Memory B cell (primary cell): ENCODE measurements around the gene MRS2.

Experiments
- ATAC-seq: fragments of 150-1000 bp; cut with Tn5 transposase; 2 replicates; pipeline ENCODE4 v1.10.0; 2021; ENCODE audit warnings: low read depth, mild to moderate bottlenecking, moderate library complexity
- DNase-seq, 2 donors: peaks; one replicate each; pipeline ENCODE4 v3.0.0; 2022; ENCODE audit warnings: low spot score in 2 of 2
- H3K27ac Mint-ChIP-seq: one replicate; pipeline ENCODE4 v1.8.0; 2022; ENCODE audit warnings: mild to moderate bottlenecking, moderate library complexity, mixed read lengths
- H3K27me3 Mint-ChIP-seq: one replicate; pipeline ENCODE4 v1.8.0; 2022; ENCODE audit warnings: mixed read lengths
- H3K36me3 Mint-ChIP-seq: one replicate; pipeline ENCODE4 v1.8.0; 2022; ENCODE audit warnings: mild to moderate bottlenecking, mixed read lengths
- H3K4me1 Mint-ChIP-seq: one replicate; pipeline ENCODE4 v1.8.0; 2022; ENCODE audit warnings: mixed read lengths
- H3K4me3 Mint-ChIP-seq: one replicate; pipeline ENCODE4 v1.8.0; 2022; ENCODE audit warnings: mild to moderate bottlenecking, moderate library complexity, mixed read lengths
- H3K9me3 Mint-ChIP-seq: one replicate; pipeline ENCODE4 v1.8.0; 2022; ENCODE audit warnings: mixed read lengths

Gene MRS2

GRCh38 chr6:24454452-24454851, 51.7 kb downstream of the MRS2 start:
- Mint-ChIP-seq H3K36me3 (peaks cover 1% of the 10 kb centered on the region), H3K27ac (no peak overlapping the region), H3K4me1 (no peaks in the 10 kb centered on the region), H3K9me3 (no peaks in the 10 kb centered on the region), H3K27me3 (no peaks in the 10 kb centered on the region), H3K4me3 (no peak overlapping the region)
- ATAC-seq (no peak), DNase-seq (no peak)

DNA sequence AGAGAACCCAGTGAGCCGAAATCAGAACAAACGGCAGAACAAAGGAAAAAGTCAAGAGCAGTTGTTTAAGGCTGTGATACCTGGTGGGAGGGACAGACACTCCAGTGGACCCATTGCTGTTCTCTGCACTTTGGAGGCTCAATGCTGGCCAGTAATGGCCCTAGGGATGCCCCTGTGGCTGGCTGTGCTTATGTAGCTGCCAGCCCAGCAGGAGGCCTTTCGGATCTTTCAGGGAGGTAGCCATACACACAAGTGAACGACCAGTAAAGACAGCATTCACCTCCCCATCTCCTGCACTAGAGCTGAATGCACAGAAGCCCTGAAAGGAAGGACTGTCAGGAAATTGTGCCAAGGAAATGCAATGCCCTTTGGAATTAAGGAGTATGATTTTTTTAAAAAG, 52.3 kb downstream of the MRS2 start:
- H3K4me1 Mint-ChIP-seq = no peaks in the 10 kb centered on the region
- H3K36me3 Mint-ChIP-seq = peaks cover 1% of the 10 kb centered on the region
- H3K9me3 Mint-ChIP-seq = no peaks in the 10 kb centered on the region
- H3K4me3 Mint-ChIP-seq = no peak overlapping the region
- no peaks in the 10 kb centered on the region for H3K27me3 Mint-ChIP-seq
- no peak overlapping the region for H3K27ac Mint-ChIP-seq
- DNase-seq (no peak), ATAC-seq (no peak)

- Mint-ChIP-seq H3K27me3 (no peaks in the 10 kb centered on the region), H3K36me3 (peaks cover 3% of the 10 kb centered on the region), H3K4me3 (no peak overlapping the region), H3K4me1 (no peaks in the 10 kb centered on the region), H3K27ac (no peak overlapping the region), H3K9me3 (no peaks in the 10 kb centered on the region)
- DNase-seq (no peak), ATAC-seq (no peak)
Measured at GRCh38 chr6:24458134-24458533, 55.4 kb downstream of the MRS2 start.

DNA sequence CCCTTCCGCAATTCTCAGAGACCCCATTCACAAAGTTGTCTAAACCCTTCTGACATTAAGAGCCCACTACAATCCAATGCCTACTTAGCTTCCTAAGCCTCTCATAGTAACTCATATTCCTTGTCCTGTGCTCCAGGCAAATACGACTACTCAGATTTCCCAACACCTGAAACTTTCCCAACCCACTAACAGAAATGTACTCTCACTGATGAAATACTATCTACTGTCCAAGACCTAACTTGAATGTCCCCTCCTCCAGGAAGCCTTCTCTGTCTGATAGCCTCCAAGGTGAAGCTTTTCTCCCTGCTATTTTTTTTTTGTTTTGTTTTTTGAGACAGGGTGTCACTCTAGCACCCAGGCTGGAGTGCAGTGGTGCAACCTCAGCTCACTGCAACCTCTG, 56.2 kb downstream of the MRS2 start:
- no peak for DNase-seq
- Mint-ChIP-seq H3K27me3 (no peaks in the 10 kb centered on the region), H3K36me3 (peaks cover 3% of the 10 kb centered on the region), H3K4me1 (no peaks in the 10 kb centered on the region), H3K27ac (no peak overlapping the region), H3K4me3 (no peak overlapping the region), H3K9me3 (no peaks in the 10 kb centered on the region)
- no peak for ATAC-seq

DNA sequence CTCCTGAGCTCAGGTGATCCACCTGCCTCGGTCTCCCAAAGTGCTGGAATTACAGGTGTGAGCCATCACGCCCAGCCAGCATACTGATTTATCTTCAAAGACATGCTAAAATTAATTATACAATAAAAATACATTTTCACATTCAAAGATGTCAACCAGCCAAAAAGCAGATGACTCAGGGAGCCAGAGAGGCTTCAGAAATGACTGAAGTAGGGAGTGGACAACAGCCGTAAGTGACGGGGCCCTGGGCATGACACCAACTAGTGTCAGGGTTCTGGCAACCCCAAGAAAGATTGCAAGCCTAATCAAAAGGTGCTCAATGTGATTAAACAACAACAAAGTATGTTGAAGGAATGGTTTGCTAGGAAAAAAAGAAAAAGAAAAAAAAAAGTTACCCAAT, 58.2 kb downstream of the MRS2 start:
- Mint-ChIP-seq H3K27me3 (no peaks in the 10 kb centered on the region), H3K36me3 (peaks cover 3% of the 10 kb centered on the region), H3K27ac (no peak overlapping the region), H3K9me3 (no peaks in the 10 kb centered on the region), H3K4me1 (no peaks in the 10 kb centered on the region), H3K4me3 (no peak overlapping the region)
- no peak for ATAC-seq
- DNase-seq = no peak

DNA sequence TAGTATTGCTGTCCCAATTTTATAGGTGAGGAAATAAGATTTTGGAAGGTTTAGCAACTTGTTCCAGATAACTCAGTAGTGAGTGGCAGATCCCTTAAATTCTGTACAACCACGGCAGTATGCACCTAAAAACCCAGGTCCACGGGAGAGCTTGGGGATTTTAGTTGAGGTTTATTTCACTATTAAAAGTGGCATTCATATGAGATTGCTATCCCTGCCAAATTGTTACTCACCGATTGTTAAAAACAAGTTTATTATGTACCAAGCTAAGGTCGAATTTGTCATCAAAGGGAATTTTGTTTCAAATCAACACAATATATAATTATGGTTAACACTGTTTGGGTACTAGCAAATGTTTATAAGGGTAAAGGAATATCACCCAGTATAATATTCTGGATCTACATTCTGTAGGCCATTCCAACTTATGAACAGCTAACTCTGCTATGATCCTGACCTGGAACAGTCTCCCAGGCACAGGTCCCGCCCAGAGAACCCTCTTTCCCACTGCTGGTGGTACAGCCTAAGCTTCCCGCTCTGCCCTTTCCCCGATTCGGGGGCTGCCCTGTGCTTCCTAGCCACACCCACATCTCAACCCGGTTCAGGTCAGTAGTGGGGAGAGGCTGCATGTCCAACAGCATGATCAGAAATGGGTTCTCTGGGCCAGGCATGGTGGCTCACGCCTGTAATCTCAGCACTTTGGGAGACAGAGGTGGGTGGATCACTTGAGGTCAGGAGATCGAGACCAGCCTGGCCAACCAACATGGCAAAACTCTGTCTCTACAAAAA, 61.7 kb downstream of the MRS2 start:
- Mint-ChIP-seq H3K27me3 (no peaks in the 10 kb centered on the region), H3K4me3 (no peak overlapping the region), H3K36me3 (peaks cover 10% of the 10 kb centered on the region), H3K27ac (no peak overlapping the region), H3K4me1 (no peaks in the 10 kb centered on the region), H3K9me3 (no peaks in the 10 kb centered on the region)
- no peak for DNase-seq
- no peak for ATAC-seq

DNA sequence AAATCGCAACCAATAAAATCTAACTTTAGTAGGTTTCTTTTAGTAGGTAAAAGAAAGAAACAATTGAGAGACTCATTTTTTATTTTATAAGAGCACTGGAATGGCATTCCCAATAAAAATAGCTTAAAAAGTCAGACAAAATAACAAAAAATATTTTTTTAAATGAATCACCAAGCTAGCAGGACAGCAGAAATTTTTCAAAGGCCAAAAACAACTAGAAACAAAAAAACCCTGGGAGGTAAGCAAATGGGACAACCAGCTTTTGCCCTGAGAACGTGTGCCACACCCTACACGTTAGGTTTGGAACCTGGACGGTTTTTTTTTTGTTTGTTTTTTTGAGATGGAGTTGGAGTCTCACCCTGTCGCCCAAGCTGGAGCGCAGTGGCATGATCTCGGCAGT, 67.1 kb downstream of the MRS2 start:
- DNase-seq = no peak
- H3K4me1 Mint-ChIP-seq = no peaks in the 10 kb centered on the region
- H3K36me3 Mint-ChIP-seq = peaks cover 8% of the 10 kb centered on the region
- no peaks in the 10 kb centered on the region for H3K27me3 Mint-ChIP-seq
- no peak overlapping the region for H3K4me3 Mint-ChIP-seq
- H3K27ac Mint-ChIP-seq = no peak overlapping the region
- H3K9me3 Mint-ChIP-seq = no peaks in the 10 kb centered on the region
- no peak for ATAC-seq

DNA sequence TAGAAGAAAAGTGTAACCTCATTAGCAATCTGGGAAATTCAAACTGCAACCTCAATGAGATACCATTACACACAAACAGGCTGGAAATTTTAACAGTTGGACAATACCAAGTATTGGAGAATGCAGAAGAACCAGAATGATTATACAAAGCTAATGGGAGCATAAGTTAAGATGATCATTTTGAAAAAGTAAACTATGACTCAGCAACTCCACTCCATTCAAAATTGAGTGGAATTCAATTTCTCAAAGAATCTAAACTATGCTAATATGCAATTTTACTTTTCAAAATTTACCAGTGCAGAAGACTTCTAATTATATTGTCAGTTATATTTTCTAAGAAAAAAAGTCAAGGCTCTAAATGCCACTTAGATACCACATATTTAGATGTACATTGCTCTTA, 69.4 kb downstream of the MRS2 start:
- no peaks in the 10 kb centered on the region for H3K9me3 Mint-ChIP-seq
- DNase-seq = no peak
- H3K36me3 Mint-ChIP-seq = no peaks in the 10 kb centered on the region
- no peak for ATAC-seq
- H3K27me3 Mint-ChIP-seq = no peaks in the 10 kb centered on the region
- no peak overlapping the region for H3K27ac Mint-ChIP-seq
- H3K4me3 Mint-ChIP-seq = no peak overlapping the region
- H3K4me1 Mint-ChIP-seq = no peaks in the 10 kb centered on the region
